GM23248 (cell line): Measurements from ENCODE around the gene ERI2.

Experiments
- EZH2 ChIP-seq: fragments of 200-600 bp; sonication (generic); IDR thresholded peaks from 2 replicates; pipeline ENCODE4 v1.6.1; 2018; ENCODE audit warnings: antibody characterized with exemption, mild to moderate bottlenecking; ENCODE audit not compliant: insufficient read depth, poor library complexity, severe bottlenecking
- EZH2phosphoT487 ChIP-seq: fragments of 200-600 bp; sonication (generic); IDR thresholded peaks from 2 replicates; pipeline ENCODE4 v1.6.1; 2018; ENCODE audit warnings: antibody characterized with exemption, moderate library complexity, mild to moderate bottlenecking, low read depth; ENCODE audit not compliant: insufficient read depth

- no peak for TF ChIP-seq EZH2
- no peak for TF ChIP-seq EZH2phosphoT487
Observed at GRCh38 chr16:20839504-20839903, 33.2 kb upstream of the ERI2 start.
